Renal cortex interstitium (tissue), 11 donors: ENCODE data around the gene SRP68. TPM values are rescaled to one million over a fixed set of nuclear protein-coding genes. Genes with fewer than 3 reads are reported as not detected.
A peak's percentile ranks its signal among the peaks of the same experiment; 100 is the strongest.

Experiments
- DNase-seq, 11 donors: peaks; one replicate each; pipeline ENCODE4 v3.0.0-alpha.2; 2013; ENCODE audit warnings: low read depth in 9 of 11, low spot score in 4 of 11; ENCODE audit errors: extremely low read depth in 1 of 11
- polyA plus RNA-seq, 3 donors: library from polyadenylated mRNA; unstranded; fragments of 120-200 nt; gene quantifications; one replicate each; pipeline ENCODE4 v1.2.1, GENCODE V29; 2013; ENCODE audit not compliant: insufficient read length in 3 of 3

SRP68 gene
- polyA plus RNA-seq, 3 donors = 101 to 122 (median 118) TPM

- no peak for DNase-seq
Measured at GRCh38 chr17:76009447-76009846, 62.9 kb downstream of the SRP68 start.

GRCh38 chr17:76008630-76009425 is 63.5 kb downstream of the SRP68 start:
- DNase-seq = no peak

- no peak for DNase-seq
Measured at GRCh38 chr17:76008208-76008607, 64.1 kb downstream of the SRP68 start.

- DNase-seq = no peak
Measured at GRCh38 chr17:76007850-76008165, 64.5 kb downstream of the SRP68 start.

- DNase-seq = no peak
Measured at GRCh38 chr17:76007131-76007849, 65.0 kb downstream of the SRP68 start.

DNA sequence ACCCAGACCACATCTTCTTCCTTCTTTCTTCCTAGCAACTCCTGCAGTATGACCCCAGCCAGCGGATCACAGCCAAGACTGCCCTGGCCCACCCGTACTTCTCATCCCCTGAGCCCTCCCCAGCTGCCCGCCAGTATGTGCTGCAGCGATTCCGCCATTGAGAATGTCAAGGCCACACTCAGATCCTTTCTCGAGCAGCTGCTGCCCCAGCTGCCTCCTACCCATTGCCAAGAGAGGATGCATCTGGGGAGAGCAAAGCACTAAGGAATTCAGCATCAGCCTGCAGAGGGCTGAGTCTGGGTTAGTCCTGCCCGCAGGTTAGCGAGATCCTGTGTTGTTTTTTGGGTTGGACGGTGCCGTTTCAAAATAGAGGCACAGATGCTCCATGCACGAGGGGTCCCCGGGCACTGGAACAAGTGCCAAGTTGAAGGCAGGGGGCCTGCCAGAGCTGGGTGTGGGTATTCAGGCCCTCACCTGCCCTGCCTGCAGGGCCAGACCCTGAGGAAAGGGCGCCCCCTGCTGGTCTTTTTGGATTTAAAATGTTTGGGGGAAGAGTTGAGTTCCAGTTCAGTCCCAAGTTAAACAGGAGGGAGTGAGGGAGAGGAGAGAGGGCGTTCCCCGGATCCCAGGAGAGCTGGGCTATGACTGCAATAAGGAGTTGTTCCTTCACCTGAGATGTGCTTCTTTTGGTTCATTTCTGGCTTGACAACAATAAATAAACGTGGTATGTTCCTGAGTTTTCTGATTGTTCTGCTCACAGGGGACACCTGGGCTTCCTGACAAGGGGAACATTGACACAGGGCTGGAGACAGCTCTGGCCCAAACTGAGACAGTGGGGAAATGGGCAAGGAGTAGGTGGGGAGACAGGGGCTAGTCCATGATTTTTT is 66.8 kb downstream of the SRP68 start:
- DNase-seq = peak in 2 of 11 donors; percentile 58

DNA sequence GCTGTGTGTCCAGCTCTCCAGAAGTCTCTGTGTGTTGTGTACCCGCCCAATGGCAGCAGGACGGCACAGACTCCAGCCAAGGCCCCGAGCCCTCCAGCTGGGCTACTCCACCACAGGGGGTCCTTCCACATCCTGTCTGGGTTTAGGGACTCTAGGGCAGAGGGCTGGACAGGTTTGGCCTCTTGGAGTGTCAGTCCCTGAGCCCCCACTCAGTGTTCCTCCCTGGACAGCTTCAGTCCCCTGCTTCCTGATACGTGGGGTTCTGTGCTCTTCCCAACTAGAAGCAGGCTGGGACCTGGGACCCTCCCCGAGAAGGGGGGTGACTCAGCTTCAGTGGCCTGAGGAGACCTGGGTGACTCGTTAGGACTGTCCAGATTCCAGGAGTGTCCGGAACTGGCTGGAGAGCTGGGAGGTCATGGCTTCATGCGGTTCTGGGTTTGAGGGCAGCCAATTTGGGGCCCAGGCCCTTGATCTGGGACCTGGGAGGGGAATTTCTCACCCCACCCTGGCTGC is 67.5 kb downstream of the SRP68 start:
- no peak for DNase-seq

DNA sequence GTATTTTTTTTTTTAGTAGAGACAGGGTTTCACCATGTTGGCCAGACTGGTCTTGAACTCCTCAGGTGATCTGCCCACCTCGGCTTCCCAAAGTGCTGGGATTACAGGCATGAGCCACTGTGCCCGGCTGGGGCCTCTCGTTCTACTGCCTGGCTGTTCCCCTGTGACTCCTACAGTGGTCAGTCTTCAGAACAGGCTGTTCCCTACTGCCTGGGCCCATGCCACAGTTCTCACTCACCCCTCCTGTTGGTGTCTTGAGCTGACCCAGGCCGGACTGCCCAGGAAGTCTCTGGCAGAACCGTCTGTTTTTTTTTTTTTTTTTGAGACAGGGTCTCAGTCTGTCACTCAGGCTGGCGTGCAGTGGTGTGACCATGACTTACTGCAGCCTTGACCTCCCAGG is 68.4 kb downstream of the SRP68 start:
- DNase-seq = no peak

DNA sequence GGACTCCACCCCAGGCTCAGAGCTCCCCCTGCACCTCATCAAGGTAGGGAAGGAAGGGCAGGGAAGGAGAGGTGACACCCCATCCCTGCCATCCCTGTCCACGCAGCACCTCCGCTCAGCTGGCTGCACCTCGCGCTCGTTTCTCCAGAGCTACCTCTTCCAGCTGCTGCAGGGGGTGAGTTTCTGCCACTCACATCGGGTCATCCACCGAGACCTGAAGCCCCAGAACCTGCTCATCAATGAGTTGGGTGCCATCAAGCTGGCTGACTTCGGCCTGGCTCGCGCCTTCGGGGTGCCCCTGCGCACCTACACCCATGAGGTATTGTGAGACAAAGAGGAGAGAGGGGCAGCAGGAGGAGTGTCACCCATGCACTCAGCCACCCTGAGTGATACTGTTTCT is 70.2 kb downstream of the SRP68 start:
- no peak for DNase-seq

GRCh38 chr17:76000755-76001521 is 71.4 kb downstream of the SRP68 start, which contains the start of gene CDK3:
CDK3 (plus strand) TSS chr17:76000855; CDS start chr17:76001426, 571 bp downstream.
- DNase-seq = no peak

- DNase-seq = no peak
Measured at GRCh38 chr17:76000016-76000754, 72.1 kb downstream of the SRP68 start.

- no peak for DNase-seq
Measured at GRCh38 chr17:75998327-75998795, 74.0 kb downstream of the SRP68 start.

DNA sequence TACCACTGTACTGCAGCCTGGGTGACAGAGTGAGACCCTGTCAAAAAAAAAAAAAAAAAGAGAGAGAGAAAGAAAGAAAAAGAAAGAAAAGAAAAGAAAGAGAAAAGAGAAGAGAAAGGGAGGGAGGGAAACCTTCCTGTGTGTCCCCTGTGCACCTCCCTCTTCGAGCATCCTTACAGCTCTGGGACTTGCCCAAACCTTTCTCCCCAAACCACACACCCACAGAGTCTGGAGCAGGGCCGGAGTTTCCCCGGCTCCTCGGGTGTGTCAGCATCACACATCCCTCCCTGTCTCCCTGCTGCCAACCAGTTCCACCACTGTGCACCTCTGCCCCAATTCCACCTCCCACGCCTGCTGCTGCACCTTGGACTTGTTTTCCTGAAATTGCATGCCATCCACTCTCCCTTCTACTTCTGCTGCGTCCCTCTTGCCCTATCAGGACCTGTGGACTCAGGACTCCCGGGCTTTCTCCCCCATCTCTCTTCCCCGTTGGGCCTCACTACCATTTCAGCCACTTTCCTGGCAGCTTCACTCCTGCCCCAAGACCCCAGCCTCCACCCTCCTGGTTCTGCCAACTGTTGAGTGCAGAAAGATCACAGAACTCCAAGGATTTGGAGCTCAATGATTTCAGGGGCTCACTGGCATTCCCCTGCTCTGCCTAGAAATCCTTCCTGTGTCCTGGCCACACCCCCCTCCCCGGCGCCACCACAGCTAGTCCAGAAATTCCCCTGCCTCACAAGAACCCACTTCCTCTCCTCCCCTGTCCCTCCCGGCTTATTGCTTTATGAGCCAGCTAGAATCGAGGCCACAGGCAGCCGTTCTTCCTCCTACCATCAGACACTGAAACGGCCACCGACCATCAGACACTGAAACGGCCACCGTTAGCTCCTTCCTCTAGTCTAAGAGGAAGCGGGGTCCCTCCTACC is 75.4 kb downstream of the SRP68 start:
- DNase-seq = peak in 3 of 11 donors; percentile 22 to 38 (median 27)

- no peak for DNase-seq
Measured at GRCh38 chr17:75995385-75995925, 76.9 kb downstream of the SRP68 start.

DNA sequence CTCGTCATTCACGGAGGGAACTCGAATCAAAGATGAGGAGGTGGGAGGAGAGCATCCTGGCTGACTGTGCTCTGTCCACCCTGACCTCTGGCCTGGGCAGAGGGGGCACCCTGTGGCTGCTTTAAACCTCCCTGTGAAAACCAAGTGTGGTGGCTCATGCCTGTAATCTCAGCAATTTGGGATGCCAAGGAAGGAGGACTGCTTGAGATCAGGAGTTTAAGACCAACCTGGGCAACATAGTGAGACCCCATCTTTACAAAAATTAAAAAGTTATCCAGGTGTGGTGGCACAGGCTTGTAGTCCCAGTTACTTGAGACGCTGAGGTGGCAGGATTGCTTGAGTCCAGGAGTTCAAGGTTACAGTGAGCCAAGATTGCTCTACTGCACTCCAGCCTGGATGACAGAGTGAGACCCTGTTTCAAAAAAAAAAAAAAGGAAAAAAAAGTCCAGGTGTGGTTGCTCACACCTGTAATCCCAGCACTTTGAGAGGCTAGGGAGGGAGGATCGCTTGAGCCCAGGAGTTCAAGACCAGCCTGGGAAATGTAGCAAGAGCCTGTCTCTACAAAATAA is 77.4 kb downstream of the SRP68 start:
- no peak for DNase-seq

- no peak for DNase-seq
Measured at GRCh38 chr17:75991396-75991795, 80.9 kb downstream of the SRP68 start.
